LoVo (cell line): ENCODE measurements around the gene PLSCR3.

Source experiments
- DNase-seq: peaks from one replicate; pipeline ENCODE4 v3.0.0-alpha.2; 2016; ENCODE audit warnings: low spot score

Gene PLSCR3

DNA sequence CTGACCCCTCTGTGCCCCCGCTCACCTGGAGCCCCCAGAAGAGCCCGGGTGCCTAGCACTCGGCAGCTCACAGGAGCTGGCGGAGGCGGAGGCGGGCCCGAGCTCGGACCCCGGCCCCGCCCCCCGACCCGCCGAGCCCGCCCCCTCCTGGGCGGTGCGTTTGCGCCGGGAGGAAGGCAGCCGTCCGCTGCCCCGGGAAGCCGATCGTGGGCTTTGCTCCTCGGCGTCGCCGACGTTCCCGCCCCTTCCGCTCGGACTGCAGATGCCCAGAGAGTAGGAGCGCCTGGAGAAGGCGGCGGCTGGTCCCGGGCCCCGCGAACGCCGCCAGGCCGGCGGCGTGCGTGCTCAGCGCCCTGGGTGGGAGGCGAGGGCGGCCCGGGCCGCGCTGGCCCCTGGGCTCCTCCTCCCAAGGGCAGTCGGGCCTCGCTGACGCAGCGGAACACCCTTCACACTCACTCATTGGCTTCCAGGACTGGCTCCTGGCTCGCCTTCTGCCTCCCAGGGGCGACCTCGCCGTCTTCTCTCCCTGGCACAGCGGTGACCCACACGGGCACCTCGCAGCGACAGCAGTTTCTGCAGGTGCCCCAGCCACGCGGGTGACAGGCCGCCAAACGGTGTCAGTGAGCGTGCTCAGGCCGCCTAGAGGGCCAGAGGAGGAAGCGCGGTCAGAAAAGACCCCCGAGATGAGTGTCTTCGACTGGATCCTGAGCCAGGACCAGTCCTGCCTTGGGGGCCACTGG, at the start of gene PLSCR3:
TSS of gene PLSCR3 (minus strand) at position 74 of the 740 bp plus-strand sequence. CDS start 415 bp downstream, outside the sequence.
- peak; percentile 88 for DNase-seq

DNA sequence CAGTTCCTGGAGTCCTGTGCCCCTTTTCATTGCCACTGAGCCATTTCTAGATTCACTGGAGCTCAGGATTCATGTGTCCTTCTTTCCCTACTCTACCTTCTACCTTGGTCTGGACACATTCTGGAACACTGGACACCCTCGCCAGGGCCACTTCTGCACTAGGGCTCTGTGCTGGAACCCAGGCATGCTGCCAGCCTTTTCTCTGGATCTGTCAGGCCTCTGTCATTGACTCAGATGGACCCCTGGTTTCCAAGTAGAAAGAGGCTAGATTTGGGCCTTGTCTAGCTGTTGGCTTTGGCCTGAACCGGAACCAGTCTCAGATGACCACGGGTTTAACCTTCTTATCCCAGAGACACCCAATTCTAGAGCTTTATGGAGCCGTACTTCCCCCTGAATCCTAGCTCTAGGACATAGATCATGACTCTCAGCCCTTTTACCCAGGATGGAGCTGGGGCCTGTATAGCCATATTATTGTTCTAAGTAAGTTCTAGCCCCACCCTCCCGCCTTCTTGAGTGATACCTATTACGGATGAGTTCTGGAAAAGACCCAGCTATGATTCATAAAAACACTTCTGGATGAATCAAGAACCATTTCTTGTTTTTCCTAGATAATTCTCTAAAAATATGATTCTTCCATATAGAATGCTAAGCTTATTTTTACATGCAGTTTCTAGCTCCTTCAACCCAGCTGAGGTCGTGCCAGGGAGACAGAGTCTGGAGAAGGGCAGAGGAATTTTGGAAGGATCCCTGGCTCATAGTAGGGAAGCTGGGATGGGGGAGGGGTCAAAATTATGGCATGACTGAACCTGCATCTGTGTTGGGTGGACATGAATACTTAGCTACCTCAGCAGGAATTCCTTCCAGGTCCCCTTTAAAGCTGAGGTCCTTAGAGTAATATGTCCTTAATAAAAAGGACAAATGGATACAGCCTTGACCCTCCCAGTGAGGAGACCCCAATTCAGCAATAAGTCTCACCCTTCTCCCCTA, 49.5 kb upstream of the PLSCR3 start:
- DNase-seq, result no peak

DNA sequence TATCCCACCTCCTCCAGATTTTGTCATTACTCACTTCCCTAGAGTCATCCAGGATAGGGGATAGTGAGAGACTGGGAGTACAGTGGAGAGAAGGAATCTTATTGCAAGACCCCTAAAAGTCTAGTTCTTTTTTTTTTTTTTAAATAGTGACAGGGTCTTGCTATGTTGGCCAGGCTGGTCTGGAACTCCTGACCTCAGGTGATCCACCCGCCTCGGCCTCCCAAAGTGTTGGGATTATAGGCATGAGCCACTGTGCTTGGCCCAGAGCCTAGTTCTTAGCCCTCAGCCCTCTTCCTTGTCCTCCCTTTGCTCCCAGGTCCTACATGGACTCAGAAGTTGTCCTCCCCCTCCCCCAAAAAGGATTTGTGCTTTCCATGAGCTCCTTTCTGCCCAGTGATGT, 47.8 kb upstream of the PLSCR3 start:
- DNase-seq, result no peak

DNA sequence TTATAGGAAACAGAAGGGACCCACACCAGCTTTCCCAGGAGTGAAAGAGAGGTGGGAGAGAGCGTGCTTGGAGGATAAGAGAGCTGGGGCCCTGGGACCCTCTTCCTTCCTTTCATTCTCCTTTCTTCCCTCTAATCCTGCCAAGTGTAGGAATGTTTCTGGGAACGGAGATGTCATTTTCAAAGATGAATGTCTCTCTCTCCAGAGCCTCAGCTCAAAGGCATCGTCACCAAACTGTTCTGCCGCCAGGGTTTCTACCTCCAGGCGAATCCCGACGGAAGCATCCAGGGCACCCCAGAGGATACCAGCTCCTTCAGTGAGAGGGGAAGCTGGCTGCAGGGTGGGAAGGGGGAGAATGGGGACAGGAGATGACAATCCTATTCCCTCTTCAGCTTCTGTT, 46.9 kb upstream of the PLSCR3 start:
- DNase-seq, result no peak

DNA sequence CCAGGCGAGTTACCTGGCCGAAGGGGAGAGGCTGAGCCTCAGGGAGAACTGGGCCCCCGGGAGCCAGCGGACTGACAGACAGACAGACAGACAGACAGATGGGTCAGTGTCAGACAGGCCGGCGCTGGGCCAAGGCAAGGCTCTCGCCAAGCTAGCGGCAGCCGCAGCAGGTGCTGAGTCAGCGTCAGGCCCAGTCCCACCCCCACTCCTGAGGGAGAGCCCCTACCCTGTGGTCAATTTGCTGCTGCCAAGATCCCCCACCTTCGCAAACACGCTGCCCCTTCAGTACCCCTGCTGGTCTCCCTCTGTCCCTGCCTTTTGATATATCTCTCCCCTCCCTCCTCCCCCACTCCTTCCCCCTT, 46.5 kb upstream of the PLSCR3 start:
- no peak for DNase-seq

DNA sequence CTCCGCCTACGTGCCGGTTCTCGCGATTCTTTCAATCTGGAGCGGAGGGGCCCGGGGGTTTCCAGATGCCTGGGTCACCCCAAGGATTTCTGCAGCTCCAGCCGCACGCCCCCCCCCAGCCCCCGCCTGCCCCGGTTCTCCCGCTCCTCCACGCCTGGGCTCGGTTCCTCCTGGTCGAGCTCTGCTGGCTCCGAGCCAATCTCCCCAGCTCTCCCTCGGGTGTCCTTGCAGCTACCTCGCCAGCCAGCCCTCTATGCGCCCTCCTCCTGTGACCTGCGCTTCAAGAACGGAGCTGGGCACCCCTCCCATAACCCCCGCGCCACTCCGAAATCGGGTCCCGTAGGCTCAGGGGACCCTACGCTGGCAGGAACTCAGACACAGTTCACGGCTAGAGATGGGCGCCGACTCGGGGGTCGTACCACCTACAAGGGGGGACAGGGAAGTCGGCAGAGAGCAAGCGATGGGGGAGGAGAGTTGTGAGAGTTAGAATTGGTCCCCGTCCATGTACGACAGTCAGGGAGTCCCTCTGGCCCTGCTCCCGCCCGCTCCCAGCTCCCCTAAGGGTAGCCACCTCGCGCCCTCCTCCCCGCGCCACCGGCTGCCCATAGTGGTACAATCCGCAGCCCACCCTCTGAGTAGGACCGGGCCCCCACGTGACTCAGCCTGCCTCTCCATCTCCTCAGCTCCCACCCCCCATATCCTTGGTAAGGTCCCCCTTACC, 45.9 kb upstream of the PLSCR3 start:
- DNase-seq, result no peak

DNA sequence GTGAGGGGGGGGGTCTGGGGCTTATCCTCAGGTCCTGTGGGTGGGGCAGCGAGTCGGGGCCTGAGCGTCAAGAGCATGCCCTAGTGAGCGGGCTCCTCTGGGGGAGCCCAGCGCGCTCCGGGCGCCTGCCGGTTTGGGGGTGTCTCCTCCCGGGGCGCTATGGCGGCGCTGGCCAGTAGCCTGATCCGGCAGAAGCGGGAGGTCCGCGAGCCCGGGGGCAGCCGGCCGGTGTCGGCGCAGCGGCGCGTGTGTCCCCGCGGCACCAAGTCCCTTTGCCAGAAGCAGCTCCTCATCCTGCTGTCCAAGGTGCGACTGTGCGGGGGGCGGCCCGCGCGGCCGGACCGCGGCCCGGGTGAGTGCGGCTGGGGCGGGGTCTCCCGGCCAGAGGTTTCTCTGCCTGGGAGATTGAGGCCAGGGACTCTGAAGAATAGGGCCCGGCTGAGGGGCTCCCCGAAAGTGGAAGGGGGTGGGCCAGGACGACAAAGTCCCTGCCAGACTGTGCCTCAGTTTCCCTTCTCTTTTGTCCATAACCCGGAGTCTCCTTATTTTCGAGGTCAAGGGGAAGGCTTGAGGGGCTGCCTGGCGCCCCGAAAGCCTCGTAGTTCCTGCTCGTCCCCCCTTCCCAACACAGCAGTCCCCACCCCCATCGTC, 45.3 kb upstream of the PLSCR3 start, which contains the start of gene FGF11:
TSS of gene FGF11 (plus strand) at position 51 of the 651 bp plus-strand sequence. CDS start at position 160, 109 bp downstream.
- DNase-seq, result no peak

DNA sequence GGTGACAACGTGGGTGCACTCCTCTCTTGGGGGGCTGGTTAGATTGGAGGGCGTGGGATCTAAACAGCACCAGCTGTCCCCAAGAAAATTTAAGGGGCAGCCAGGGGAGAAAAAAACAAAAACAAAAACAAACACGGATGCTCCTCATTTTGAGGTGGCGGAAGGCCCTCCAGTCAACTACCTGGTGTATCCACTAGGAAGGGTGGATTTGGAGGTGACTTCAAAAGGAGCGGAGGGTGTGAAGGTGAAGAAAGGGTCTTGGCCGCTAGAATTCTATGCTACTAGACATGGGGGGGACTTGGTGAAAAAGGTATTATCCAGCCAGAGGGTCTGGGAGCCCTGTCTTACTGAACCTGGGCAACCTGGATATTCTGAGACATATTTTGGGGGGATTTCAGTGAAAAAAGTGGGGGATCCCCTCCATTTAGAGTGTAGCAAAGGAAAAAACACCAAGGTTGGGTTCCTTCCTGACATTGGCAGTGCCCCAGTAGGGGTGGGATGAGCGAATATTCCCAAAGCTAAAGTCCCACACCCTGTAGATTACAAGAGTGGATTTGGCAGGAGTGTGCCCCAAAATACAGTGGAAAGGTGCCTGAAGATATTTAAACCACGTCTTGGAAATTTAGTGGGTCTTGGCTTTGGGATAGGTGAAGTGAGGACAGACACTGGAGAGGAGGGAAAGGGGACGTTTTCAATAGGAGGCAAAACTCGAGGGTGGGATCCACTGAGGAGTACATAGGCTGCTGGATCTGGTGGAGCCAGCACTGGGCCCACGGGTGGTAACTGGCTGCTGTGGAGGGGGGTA, 44.5 kb upstream of the PLSCR3 start:
- DNase-seq, result no peak

DNA sequence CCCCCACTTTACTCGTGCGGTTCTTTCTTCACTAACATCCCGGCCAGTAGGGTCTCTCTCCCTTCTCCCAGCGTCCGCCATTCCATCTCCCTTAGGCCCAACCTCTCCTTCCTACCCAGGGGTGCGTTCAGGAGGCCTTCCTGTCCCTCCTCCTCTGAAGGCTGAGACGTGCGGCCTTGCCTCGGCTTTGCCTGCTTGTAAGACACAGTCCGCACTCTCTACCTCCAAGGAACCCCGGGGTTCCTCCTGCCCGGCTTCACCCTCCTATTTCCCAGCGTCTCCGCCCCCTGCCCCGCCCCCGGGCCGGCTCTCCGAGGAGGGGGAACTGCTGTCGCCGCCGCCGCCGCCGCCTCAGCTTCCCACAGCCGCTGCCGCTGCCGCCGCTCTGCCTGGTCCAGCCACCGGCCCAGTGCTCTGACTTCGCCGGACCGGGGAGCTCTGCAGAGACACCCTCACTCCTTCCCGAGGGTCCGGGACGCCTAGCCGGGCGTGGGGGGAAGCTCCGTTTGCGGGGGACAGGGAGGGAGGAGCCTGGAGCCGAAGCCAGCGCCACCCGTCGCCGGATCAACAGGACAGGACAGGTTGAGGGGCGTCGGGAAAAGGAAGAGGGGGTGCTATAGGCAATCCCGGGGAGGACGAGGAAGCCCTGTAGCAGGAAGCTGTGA, 43.8 kb upstream of the PLSCR3 start:
- DNase-seq, result no peak

DNA sequence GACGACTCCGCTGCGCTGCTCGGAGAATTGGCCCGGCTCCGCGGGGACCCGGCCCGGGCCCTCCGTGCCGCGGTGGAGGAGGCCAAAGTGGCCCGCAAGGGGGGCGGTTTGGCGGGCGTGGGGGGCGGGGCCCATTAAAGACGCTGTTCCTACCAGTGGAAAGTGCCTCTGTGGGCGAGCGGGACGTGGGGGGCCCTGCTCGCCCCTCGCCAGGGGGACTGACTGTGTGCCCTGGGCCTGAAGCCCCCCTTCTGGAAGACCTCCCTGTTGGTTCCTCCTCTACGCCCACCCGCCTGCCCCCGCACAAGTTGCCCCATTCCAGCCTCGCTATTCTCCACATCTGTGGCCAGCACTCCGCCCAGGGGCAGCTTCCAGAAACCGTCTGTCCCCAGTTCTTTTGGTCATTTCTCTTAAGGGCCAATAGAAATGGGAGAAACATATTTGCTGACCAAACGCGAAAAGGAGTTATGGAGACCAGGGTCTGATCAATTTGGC, 43.1 kb upstream of the PLSCR3 start:
- no peak for DNase-seq

DNA sequence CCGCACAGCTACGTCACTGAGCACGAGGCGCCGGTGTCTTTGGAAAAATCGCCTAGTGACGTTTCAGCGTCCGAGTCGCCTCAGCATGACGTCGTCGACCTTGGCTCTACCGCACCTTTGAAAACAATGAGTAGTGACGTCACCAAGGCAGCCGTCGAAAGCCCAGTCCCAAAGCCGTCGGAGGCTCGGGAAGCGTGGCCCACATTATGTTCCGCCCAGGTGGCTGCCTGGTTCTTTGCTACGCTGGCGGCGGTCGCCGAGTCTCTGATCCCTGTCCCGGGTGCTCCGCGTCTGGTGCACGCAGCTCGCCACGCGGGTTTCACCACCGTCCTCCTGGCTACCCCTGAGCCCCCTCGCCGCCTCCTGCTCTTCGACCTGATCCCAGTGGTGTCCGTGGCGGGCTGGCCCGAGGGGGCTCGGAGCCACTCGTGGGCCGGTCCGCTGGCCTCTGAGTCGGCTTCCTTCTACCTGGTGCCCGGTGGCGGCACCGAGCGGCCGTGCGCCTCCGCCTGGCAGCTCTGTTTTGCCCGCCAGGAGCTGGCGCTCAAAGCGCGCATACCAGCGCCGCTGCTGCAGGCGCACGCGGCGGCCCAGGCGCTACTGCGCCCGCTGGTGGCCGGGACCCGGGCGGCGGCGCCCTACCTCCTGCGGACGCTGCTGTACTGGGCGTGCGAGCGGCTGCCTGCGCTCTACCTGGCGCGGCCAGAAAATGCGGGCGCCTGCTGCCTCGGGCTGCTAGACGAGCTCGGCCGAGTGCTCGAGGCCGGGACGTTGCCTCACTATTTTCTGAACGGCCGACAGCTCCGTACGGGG, 42.4 kb upstream of the PLSCR3 start:
- peak; percentile 75 for DNase-seq

DNA sequence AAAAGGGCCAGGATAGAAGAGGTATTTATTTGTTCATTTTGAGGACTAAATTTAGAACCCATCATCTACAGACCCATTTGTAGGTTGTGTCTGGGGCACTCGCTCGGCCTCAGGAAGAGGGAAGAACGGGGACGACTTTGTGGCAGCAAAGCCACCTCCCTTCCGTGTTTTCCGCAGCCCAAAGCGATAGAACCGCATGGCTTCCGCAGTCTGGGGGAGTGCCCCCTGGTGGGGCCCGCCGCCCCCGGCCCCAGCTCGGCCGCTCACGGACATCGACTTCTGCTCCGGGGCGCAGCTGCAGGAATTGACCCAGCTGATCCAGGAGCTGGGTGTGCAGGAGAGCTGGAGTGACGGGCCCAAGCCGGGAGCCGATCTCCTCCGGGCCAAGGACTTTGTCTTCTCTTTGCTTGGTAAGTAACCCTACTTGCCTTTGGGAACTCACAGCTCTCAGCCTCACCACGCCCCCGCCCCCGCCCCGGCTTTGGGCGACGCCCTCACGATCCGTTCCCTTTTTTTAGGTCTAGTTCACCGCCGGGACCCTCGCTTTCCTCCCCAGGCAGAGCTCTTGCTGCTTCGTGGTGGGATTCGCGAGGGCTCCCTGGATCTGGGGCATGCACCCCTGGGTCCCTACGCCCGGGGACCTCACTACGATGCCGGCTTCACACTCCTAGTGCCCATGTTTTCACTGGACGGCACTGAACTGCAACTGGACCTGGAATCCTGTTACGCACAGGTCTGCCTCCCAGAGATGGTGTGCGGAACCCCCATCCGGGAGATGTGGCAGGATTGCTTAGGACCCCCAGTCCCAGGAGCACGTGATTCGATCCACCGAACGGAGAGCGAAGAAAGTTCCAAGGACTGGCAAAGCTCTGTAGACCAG, 41.6 kb upstream of the PLSCR3 start:
- DNase-seq, result peak; percentile 27

DNA sequence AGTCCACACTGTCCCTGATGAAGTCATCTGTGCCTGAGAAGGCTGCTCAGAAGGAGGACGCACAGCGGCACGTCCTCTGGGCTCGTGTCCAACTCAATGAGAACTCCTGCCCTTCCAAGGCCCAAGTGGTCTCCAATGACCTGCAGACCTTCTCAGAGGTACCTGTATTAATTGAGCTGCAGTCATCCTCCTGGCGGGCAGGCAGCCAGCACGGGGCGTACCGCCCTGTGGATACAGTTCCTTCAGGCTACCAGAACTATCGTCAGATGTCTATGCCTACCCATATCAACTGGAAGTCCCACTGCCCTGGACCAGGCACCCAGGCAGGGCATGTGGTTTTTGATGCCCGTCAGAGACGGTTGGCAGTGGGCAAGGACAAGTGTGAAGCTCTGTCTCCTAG, 38.0 kb upstream of the PLSCR3 start:
- no peak for DNase-seq

DNA sequence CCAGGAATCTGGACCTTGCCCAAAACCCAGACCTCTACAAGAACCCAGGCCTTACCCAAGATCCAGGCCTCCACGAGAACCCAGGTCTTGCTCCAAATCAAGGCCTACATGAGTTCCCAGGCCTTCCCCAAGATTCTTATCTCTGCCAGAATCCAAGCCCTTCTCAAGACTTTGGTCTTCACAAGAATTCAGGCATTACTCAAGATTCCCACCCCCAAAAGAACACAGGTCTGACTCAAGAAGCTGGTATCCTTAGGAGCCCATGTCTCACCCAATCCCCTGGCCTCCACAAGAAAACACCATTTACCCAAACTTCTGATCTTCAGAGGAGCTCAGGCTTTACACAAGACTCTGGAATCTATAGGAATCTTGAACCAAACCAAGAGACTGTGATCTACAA, 36.9 kb upstream of the PLSCR3 start:
- no peak for DNase-seq

DNA sequence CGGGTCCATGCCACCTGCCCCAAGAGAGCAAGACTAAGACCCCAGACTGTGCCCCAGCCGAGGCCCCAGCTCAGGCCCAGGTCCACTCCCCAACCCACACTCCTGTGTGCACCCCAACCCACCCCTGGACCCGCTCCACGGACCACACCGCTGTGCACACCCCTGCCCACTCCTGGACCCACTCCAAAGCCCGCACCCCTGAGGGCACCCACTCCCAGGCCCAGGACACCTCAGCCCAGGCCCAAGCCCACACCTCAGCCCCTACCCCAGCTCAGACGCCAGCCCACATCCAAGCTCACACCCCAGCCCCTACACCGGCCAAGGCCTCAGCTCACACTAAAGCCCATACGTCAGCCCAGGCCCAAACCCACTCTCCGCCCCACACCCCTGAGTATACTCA, 35.4 kb upstream of the PLSCR3 start:
- DNase-seq, result no peak

DNA sequence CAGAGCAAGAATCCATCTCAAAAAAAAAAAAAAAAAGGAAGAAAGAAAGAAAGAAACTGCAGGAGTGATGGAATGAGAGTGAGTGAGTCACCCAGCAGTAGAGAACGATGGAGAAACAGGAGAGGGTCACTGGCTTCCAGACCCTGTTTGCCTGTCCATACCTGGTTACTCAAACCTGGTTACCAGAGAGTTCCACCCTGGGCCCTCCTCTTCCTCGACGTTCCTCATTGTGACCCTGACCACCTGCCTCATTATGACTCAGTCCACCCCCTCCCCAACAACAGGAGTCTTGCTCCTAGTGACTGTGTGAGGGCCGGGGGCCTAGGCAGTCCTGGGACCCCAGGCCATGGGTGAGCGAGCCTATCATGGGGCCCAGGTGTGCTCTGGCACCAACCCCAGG, 34.2 kb upstream of the PLSCR3 start, which contains the start of gene SPEM3:
TSS of gene SPEM3 (plus strand) at position 301 of the 400 bp plus-strand sequence. CDS start at position 347, 46 bp downstream.
- DNase-seq, result no peak

DNA sequence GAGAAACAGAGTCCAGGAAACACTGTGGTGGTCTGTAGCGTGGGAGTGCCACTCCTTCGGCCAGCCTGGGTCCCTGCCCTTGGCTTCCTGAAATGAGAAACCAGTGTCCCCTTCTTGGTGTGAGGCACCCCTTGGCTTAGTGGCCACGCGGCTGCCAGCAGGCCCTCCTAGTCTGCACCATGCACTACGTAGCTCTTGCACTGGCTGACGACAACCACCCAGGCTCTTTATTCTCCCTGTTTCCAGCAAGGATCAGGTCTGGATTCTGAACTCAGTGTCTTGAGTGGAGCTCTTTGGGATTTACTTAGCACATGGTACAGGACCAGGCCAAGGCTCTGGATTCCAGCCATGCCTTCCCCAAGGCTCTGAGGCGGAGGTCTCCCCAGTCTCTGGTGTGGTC, 33.2 kb upstream of the PLSCR3 start:
- DNase-seq, result no peak

DNA sequence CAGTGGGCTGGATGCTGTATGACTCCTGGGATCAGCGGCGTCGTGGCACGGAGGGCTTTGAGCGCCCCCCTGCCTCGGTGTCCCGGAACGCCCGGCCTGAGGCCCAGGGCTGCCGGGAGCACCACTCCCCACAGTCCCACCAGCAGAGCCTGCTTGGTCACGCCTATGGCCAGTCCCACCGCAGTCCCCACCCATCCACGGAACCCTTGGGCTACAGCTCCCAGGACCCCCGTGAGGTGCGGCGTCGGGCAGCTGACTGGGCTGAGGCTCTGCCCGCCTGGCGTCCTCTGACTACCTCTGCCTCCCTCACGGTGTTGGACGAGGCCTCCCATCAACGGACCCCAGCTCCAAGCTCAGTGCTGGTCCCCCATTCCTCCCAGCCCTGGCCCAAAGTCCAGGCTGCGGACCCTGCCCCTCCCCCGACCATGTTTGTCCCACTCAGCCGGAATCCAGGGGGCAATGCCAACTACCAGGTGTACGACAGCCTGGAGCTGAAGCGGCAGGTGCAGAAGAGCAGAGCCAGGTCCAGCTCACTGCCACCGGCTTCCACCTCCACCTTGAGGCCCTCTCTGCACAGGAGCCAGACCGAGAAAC, 32.7 kb upstream of the PLSCR3 start:
- DNase-seq, result no peak
